Brain microvascular endothelial cell (primary cell): ENCODE data around the gene YIPF2.
"Not testable (repeated sequence)": the region's sequence is repeated elsewhere in the genome, so short reads cannot be mapped to it uniquely, and the experiment has no call there.

Experiments
- DNase-seq: peaks from one replicate; pipeline ENCODE4 v3.0.0-alpha.2; 2020
- H3K27ac ChIP-seq: fragments of 250-450 bp; sonication (Bioruptor Pico); 2 replicates; pipeline ENCODE4 v1.5.1; 2020; ENCODE audit warnings: mild to moderate bottlenecking, moderate library complexity
- H3K27me3 ChIP-seq: fragments of 250-450 bp; sonication (Bioruptor Pico); replicated peaks from 2 replicates; pipeline ENCODE4 v1.5.1; 2020; ENCODE audit warnings: mild to moderate bottlenecking
- H3K36me3 ChIP-seq: fragments of 250-450 bp; sonication (Bioruptor Pico); replicated peaks from 2 replicates; pipeline ENCODE4 v1.5.1; 2020; ENCODE audit warnings: mild to moderate bottlenecking
- H3K4me3 ChIP-seq: 2 replicates; pipeline ENCODE4 v1.5.1; 2011; ENCODE audit warnings: low read depth, mild to moderate bottlenecking, control low read depth, low read length, moderate library complexity
- CTCF ChIP-seq: IDR thresholded peaks from 2 replicates; pipeline ENCODE4 v1.5.1; 2011; ENCODE audit warnings: low read depth, mild to moderate bottlenecking, moderate library complexity, low read length, control low read depth, inconsistent platforms; ENCODE audit errors: missing control alignments
- in situ Hi-C: cut with HindIII; loops from 2 replicates; pipeline ENCODE4 v1.10.0; 2017; ENCODE audit warnings: low sequenced_read_pairs, low pct_ligation_motif_present

Gene YIPF2

GRCh38 chr19:10878253-10878652 lies 50.2 kb downstream of the YIPF2 start:
- Histone ChIP-seq H3K36me3 (no peaks in the 10 kb centered on the region), H3K27ac (no peak overlapping the region), H3K27me3 (no peaks in the 10 kb centered on the region), H3K4me3 (no peak overlapping the region)
- TF ChIP-seq CTCF = no peak
- DNase-seq = no peak
- in situ Hi-C loops = no loop called here

GRCh38 chr19:10877608-10878007 lies 50.8 kb downstream of the YIPF2 start:
- H3K27me3 ChIP-seq, H3K36me3 ChIP-seq, DNase-seq, in situ Hi-C loops, H3K4me3 ChIP-seq, H3K27ac ChIP-seq: not testable (repeated sequence)

- no peak overlapping the region for H3K27ac ChIP-seq
Measured at GRCh38 chr19:10876459-10877240, 51.8 kb downstream of the YIPF2 start.

GRCh38 chr19:10874024-10874423 lies 54.4 kb downstream of the YIPF2 start:
- TF ChIP-seq CTCF = no peak
- Histone ChIP-seq H3K36me3 (no peaks in the 10 kb centered on the region), H3K4me3 (no peak overlapping the region), H3K27ac (no peak overlapping the region), H3K27me3 (no peaks in the 10 kb centered on the region)
- no peak for DNase-seq
- in situ Hi-C loops = no loop called here

More at GRCh38 chr19:10876459-10877240, 51.8 kb downstream of the YIPF2 start:
- in situ Hi-C loops = no loop called here
- DNase-seq = no peak
- no peak overlapping the region for H3K4me3 ChIP-seq
- no peak for TF ChIP-seq CTCF
- H3K27me3 ChIP-seq = no peaks in the 10 kb centered on the region
- no peaks in the 10 kb centered on the region for H3K36me3 ChIP-seq

GRCh38 chr19:10872546-10873107 lies 55.8 kb downstream of the YIPF2 start:
- TF ChIP-seq CTCF = no peak
- no peaks in the 10 kb centered on the region for H3K27me3 ChIP-seq
- no peak for DNase-seq
- H3K4me3 ChIP-seq = peak overlapping the region; percentile 86
- in situ Hi-C loops = no loop called here
- H3K36me3 ChIP-seq = no peaks in the 10 kb centered on the region
- peak overlapping the region; percentile 16 for H3K27ac ChIP-seq
